Smooth muscle cell (in vitro differentiated cells): ENCODE measurements around the gene THBD. TPM values are rescaled to one million over a fixed set of nuclear protein-coding genes. Genes with fewer than 3 reads are reported as not detected.

Source experiments
- DNase-seq: peaks from one replicate; lab custom pipeline; 2025; ENCODE audit not compliant: unreplicated experiment; lab: John Stamatoyannopoulos, UW
- H2AFZ ChIP-seq: fragments of 200-600 bp; sonication (generic); 2 replicates; pipeline ENCODE4 v1.6.0; 2016; ENCODE audit warnings: antibody characterized with exemption, low read depth, mild to moderate bottlenecking
- H3F3A ChIP-seq: fragments of 200-600 bp; sonication (generic); 2 replicates; pipeline ENCODE4 v1.6.0; 2017; ENCODE audit warnings: antibody characterized with exemption, low read depth
- H3K27ac ChIP-seq: fragments of 200-600 bp; sonication (generic); 2 replicates; pipeline ENCODE4 v1.5.1; 2016; ENCODE audit warnings: low read depth, mild to moderate bottlenecking
- H3K27me3 ChIP-seq: fragments of 200-600 bp; sonication (generic); 2 replicates; pipeline ENCODE4 v1.6.1; 2016; ENCODE audit warnings: low read depth, mild to moderate bottlenecking
- H3K36me3 ChIP-seq: fragments of 200-600 bp; sonication (generic); 2 replicates; pipeline ENCODE4 v1.5.1; 2016; ENCODE audit warnings: low read depth
- H3K4me1 ChIP-seq: fragments of 200-600 bp; sonication (generic); 2 replicates; pipeline ENCODE4 v1.5.1; 2016; ENCODE audit warnings: low read depth
- H3K4me2 ChIP-seq: fragments of 200-600 bp; sonication (generic); 2 replicates; pipeline ENCODE4 v1.6.0; 2016; ENCODE audit warnings: mild to moderate bottlenecking
- H3K4me3 ChIP-seq: fragments of 200-600 bp; sonication (generic); 2 replicates; pipeline ENCODE4 v1.5.1; 2016; ENCODE audit warnings: mild to moderate bottlenecking
- H3K79me2 ChIP-seq: fragments of 200-600 bp; sonication (generic); 2 replicates; pipeline ENCODE4 v1.6.0; 2016; ENCODE audit warnings: low read depth, mild to moderate bottlenecking
- H3K9ac ChIP-seq: fragments of 200-600 bp; sonication (generic); 2 replicates; pipeline ENCODE4 v1.6.0; 2016; ENCODE audit warnings: low read depth
- H3K9me3 ChIP-seq: fragments of 200-600 bp; sonication (generic); replicated peaks from 2 replicates; pipeline ENCODE4 v1.5.1; 2016; ENCODE audit warnings: low read depth
- H4K20me1 ChIP-seq: fragments of 200-600 bp; sonication (generic); 2 replicates; pipeline ENCODE4 v1.6.0; 2016; ENCODE audit warnings: low read depth
- CTCF ChIP-seq: fragments of 200-600 bp; sonication (generic); IDR thresholded peaks from 2 replicates; pipeline ENCODE4 v1.5.1; 2017; ENCODE audit warnings: borderline replicate concordance, mild to moderate bottlenecking, antibody characterized with exemption; ENCODE audit not compliant: insufficient read depth, poor library complexity, severe bottlenecking
- whole genome bisulfite sequencing: methylation state at CpG from one replicate; pipeline ENCODE4 v1.1.7; 2016; ENCODE audit warnings: low lambda C conversion rate; 5-methylcytosine and 5-hydroxymethylcytosine counted together
- polyA plus RNA-seq: library from polyadenylated mRNA; unstranded; fragments of >200 nt; fragmentation: Nextera tagmentation; extraction: Ambion mirVana; gene quantifications from 2 replicates; pipeline ENCODE4 v1.2.1, GENCODE V29; 2016
- total RNA-seq: library from RNA; depleted of rRNA; stranded (reverse); fragments of >200 nt; gene quantifications from 2 replicates; pipeline ENCODE4 v1.2.3, GENCODE V29; 2014

THBD gene
- total and polyA plus RNA-seq, 2 experiments from 2014 or later: 9.9 to 10.0 TPM

- H3K4me1 ChIP-seq: no peaks in the 10 kb centered on the region
- no peak overlapping the region for H3K4me2 ChIP-seq
- DNase-seq: no peak
- no peak overlapping the region for H3K4me3 ChIP-seq
- no peaks in the 10 kb centered on the region for H3F3A ChIP-seq
- no peak overlapping the region for H2AFZ ChIP-seq
- H3K9me3 ChIP-seq: no peaks in the 10 kb centered on the region
- H3K27ac ChIP-seq: no peak overlapping the region
- no peaks in the 10 kb centered on the region for H3K27me3 ChIP-seq
- H3K79me2 ChIP-seq: no peaks in the 10 kb centered on the region
- no peaks in the 10 kb centered on the region for H4K20me1 ChIP-seq
- TF ChIP-seq CTCF: no peak
- no peak overlapping the region for H3K9ac ChIP-seq
- 44% methylated on average over 3 of the region's 3 CpGs for WGBS
- H3K36me3 ChIP-seq: no peaks in the 10 kb centered on the region
These were observed 24.8 kb downstream of the THBD start for GRCh38 chr20:23024701-23025100.

- Histone ChIP-seq H3K9ac (no peak overlapping the region), H3K9me3 (no peaks in the 10 kb centered on the region), H3K27me3 (no peaks in the 10 kb centered on the region), H3F3A (no peaks in the 10 kb centered on the region), H4K20me1 (no peaks in the 10 kb centered on the region), H3K27ac (no peak overlapping the region), H3K4me3 (no peak overlapping the region), H3K79me2 (no peaks in the 10 kb centered on the region), H3K4me2 (no peak overlapping the region), H2AFZ (no peak overlapping the region), H3K36me3 (no peaks in the 10 kb centered on the region), H3K4me1 (no peaks in the 10 kb centered on the region)
- TF ChIP-seq CTCF: no peak
- 98% methylated on average over 10 of the region's 10 CpGs for WGBS
- DNase-seq: no peak
These were observed 25.8 kb downstream of the THBD start for GRCh38 chr20:23023621-23024177.

GRCh38 chr20:23022849-23023248 lies 26.6 kb downstream of the THBD start:
- Histone ChIP-seq H3F3A (no peaks in the 10 kb centered on the region), H3K27me3 (no peaks in the 10 kb centered on the region), H3K4me2 (no peak overlapping the region), H3K9ac (no peak overlapping the region), H3K9me3 (no peaks in the 10 kb centered on the region), H4K20me1 (no peaks in the 10 kb centered on the region), H2AFZ (no peak overlapping the region), H3K79me2 (no peaks in the 10 kb centered on the region), H3K4me1 (no peaks in the 10 kb centered on the region), H3K27ac (no peak overlapping the region), H3K4me3 (no peak overlapping the region), H3K36me3 (no peaks in the 10 kb centered on the region)
- WGBS: 93% methylated on average over 4 of the region's 4 CpGs
- no peak for DNase-seq
- TF ChIP-seq CTCF: no peak

- TF ChIP-seq CTCF: no peak
- Histone ChIP-seq H3K79me2 (no peaks in the 10 kb centered on the region), H3K4me2 (no peak overlapping the region), H2AFZ (no peak overlapping the region), H3K36me3 (no peaks in the 10 kb centered on the region), H3K9me3 (no peaks in the 10 kb centered on the region), H3K27ac (no peak overlapping the region), H3F3A (no peaks in the 10 kb centered on the region), H3K9ac (no peak overlapping the region), H3K4me1 (no peaks in the 10 kb centered on the region), H4K20me1 (no peaks in the 10 kb centered on the region), H3K27me3 (no peaks in the 10 kb centered on the region), H3K4me3 (no peak overlapping the region)
- WGBS: 77% methylated on average over 5 of the region's 5 CpGs
- no peak for DNase-seq
These were observed 27.5 kb downstream of the THBD start for GRCh38 chr20:23021951-23022350.
